Panc1 (cell line): ENCODE measurements around the gene NXPH1. TPM values are rescaled to one million over a fixed set of nuclear protein-coding genes. Genes with fewer than 3 reads are reported as not detected.

ENCODE experiments used
- ATAC-seq: fragments of 200-7000 bp; cut with Tn5 transposase; 2 replicates; pipeline ENCODE4 v1.9.1; 2020; ENCODE audit warnings: mild to moderate bottlenecking, moderate library complexity
- BruUV-seq: library from RNA; stranded (reverse); fragments of 400-500 nt; replicated peaks from 2 replicates; lab custom pipeline; 2021; lab: Mats Ljungman, UMichigan
- CTCF ChIA-PET: fragments of 300-600 bp; sonication (Branson Sonifier 250); formaldehyde crosslinking; loops from one replicate; lab custom pipeline; 2022; ENCODE audit warnings: antibody characterized with exemption; lab: Charles Lee
- POLR2A ChIA-PET: fragments of 300-600 bp; sonication (Branson Sonifier 250); formaldehyde crosslinking; loops from one replicate; lab custom pipeline; 2022; ENCODE audit warnings: antibody characterized with exemption; lab: Charles Lee
- DNase-seq: peaks from one replicate; pipeline ENCODE4 v3.0.0-alpha.2; 2010; ENCODE audit warnings: low read depth, low spot score
- H3K27ac ChIP-seq: 2 replicates; pipeline ENCODE4 v1.5.1; 2011; ENCODE audit warnings: mild to moderate bottlenecking, low read length, inconsistent platforms
- H3K27me3 ChIP-seq: fragments of 200-500 bp; sonication (Bioruptor generic); 2 replicates; pipeline ENCODE4 v1.6.0; 2014; ENCODE audit warnings: low read length, inconsistent platforms; ENCODE audit not compliant: control insufficient read depth, insufficient read depth
- H3K36me3 ChIP-seq: fragments of 200-500 bp; sonication (Bioruptor generic); 2 replicates; pipeline ENCODE4 v1.5.1; 2014; ENCODE audit warnings: inconsistent platforms, mild to moderate bottlenecking, low read length, moderate library complexity; ENCODE audit not compliant: control insufficient read depth, insufficient read depth
- H3K4me1 ChIP-seq: 2 replicates; pipeline ENCODE4 v1.5.1; 2011; ENCODE audit warnings: inconsistent platforms, mild to moderate bottlenecking, low read length, moderate library complexity; ENCODE audit not compliant: control insufficient read depth, insufficient read depth
- H3K4me3 ChIP-seq, 2 experiments: 2 replicates each; pipeline ENCODE4 v1.5.1; 2011 to 2012; ENCODE audit warnings: low read depth in 2 of 2, low read length in 2 of 2, mild to moderate bottlenecking in 2 of 2, inconsistent platforms in 1 of 2, moderate library complexity in 1 of 2
- H3K9me3 ChIP-seq: fragments of 200-500 bp; sonication (Bioruptor generic); 2 replicates; pipeline ENCODE4 v1.5.1; 2014; ENCODE audit warnings: low read depth, mild to moderate bottlenecking, inconsistent platforms, low read length, moderate library complexity; ENCODE audit not compliant: control insufficient read depth, insufficient read depth
- POLR2AphosphoS5 ChIP-seq: IDR thresholded peaks from 2 replicates; pipeline ENCODE4 v1.6.1; 2012; ENCODE audit warnings: mild to moderate bottlenecking, low read depth, low read length, moderate library complexity
- SIN3A ChIP-seq: IDR thresholded peaks from 2 replicates; pipeline ENCODE4 v1.6.1; 2012; ENCODE audit warnings: low read depth, mild to moderate bottlenecking, low read length, moderate library complexity, borderline replicate concordance; ENCODE audit not compliant: insufficient read depth
- TCF7L2 ChIP-seq: IDR thresholded peaks from 2 replicates; pipeline ENCODE4 v1.6.1; 2011; ENCODE audit warnings: mild to moderate bottlenecking, low read depth, low read length, inconsistent platforms
- in situ Hi-C: cut with HindIII; loops from 2 replicates; pipeline ENCODE4 v1.10.0; 2016; ENCODE audit warnings: low sequenced_read_pairs, low pct_unique_long_range_greater_than_20kb
- intact Hi-C: fragments of 100-400 bp; cut with micrococcal nuclease; formaldehyde crosslinking; loops from one replicate; pipeline ENCODE4 v1.10.0; 2022; ENCODE audit not compliant: unreplicated experiment
- total RNA-seq: library from RNA; stranded (reverse); gene quantifications from one replicate; pipeline ENCODE4 v1.2.1, GENCODE V29; 2021; ENCODE audit not compliant: unreplicated experiment
- TF ChIP-seq, protein P1 (sequence below), 2 experiments: IDR thresholded peaks; 2 replicates each; pipeline ENCODE4 v1.6.1; 2011 to 2012; ENCODE audit warnings: low read depth in 2 of 2, control low read depth in 1 of 2, low read length in 1 of 2, mild to moderate bottlenecking in 1 of 2, moderate library complexity in 1 of 2; ENCODE audit not compliant: insufficient read depth in 1 of 2
- TF ChIP-seq, protein P2 (sequence below): fragments of 450-650 bp; IDR thresholded peaks from 2 replicates; pipeline ENCODE4 v1.5.1; 2017; ENCODE audit warnings: mild to moderate bottlenecking

Gene NXPH1
- total RNA-seq, 1 experiment from 2014 or later: not detected

DNA sequence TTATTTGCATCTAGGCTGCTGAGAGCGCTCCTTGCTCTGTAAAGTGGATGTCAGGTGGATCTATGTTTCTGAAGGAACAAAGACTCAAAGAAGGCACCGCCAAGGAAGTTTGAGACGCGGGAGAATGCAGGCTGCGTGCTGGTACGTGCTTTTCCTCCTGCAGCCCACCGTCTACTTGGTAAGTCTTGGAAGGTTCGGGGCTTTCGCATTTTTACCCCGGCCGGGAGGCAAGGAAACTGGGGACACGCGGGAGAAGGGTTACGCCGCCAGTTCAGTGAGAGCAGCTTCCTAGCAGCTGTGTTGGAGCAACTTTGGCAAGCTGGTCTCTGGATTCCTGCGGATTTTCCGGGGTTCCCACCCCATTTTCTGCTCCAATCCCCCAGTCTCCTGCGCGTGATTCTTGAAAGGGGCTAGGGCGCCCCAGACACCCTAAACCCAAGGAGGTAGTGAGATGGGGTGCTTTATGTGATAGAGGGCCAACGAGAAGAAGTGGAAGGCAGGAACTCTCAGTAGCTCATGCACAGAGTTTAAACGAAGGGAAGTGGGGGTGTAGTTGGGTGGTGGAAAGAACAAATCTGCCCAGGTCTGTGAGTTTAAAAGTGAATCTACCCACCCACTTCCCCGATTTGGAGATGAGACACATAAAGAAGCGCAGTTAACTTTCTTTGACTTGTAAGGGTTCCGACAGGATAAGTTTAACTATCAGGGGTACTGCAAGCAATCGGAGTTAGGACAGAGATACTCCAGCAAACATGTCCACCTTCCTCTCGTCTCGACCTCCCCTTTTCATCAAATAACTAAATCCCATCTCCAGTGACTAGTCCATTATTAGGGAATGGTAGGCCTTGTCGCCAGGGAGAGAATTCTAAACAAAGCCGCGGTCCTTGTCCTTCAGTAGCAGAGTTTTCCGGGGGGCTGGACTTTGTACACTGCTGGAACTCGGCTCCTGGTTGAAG lies 2.5 kb downstream of the NXPH1 start:
- Histone ChIP-seq H3K27ac (no peak overlapping the region), H3K36me3 (no peaks in the 10 kb centered on the region; the same call in 1 of the 2 replicates), H3K4me1 (peaks cover 5% of the 10 kb centered on the region; the same call in 1 of the 2 replicates), H3K4me3 (no peak overlapping the region), H3K27me3 (peaks cover 49% of the 10 kb centered on the region), H3K9me3 (no peaks in the 10 kb centered on the region)
- ChIA-PET CTCF (interaction anchor here (0.6 kb wide), 1 partner anchor 289 kb away, joined by 3 read pairs; no protein-coding TSS in a partner anchor), POLR2A (no interaction called here)
- no TSS peak for BruUV-seq
- in situ Hi-C loops: no loop called here
- intact Hi-C loops: loop anchor here (5.0 kb wide), 1 partner anchor 656 kb away; no protein-coding TSS in a partner anchor
- TF ChIP-seq SIN3A (no peak), TCF7L2 (no peak), POLR2AphosphoS5 (no peak)
- TF ChIP-seq, protein P1, sequence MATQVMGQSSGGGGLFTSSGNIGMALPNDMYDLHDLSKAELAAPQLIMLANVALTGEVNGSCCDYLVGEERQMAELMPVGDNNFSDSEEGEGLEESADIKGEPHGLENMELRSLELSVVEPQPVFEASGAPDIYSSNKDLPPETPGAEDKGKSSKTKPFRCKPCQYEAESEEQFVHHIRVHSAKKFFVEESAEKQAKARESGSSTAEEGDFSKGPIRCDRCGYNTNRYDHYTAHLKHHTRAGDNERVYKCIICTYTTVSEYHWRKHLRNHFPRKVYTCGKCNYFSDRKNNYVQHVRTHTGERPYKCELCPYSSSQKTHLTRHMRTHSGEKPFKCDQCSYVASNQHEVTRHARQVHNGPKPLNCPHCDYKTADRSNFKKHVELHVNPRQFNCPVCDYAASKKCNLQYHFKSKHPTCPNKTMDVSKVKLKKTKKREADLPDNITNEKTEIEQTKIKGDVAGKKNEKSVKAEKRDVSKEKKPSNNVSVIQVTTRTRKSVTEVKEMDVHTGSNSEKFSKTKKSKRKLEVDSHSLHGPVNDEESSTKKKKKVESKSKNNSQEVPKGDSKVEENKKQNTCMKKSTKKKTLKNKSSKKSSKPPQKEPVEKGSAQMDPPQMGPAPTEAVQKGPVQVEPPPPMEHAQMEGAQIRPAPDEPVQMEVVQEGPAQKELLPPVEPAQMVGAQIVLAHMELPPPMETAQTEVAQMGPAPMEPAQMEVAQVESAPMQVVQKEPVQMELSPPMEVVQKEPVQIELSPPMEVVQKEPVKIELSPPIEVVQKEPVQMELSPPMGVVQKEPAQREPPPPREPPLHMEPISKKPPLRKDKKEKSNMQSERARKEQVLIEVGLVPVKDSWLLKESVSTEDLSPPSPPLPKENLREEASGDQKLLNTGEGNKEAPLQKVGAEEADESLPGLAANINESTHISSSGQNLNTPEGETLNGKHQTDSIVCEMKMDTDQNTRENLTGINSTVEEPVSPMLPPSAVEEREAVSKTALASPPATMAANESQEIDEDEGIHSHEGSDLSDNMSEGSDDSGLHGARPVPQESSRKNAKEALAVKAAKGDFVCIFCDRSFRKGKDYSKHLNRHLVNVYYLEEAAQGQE (IDR thresholded peaks at IDR 0.05; ENCODE audit: insufficient read depth in 1 of 2, low read depth in 2 of 2, low read length in 1 of 2): no peak
- TF ChIP-seq, protein P2, sequence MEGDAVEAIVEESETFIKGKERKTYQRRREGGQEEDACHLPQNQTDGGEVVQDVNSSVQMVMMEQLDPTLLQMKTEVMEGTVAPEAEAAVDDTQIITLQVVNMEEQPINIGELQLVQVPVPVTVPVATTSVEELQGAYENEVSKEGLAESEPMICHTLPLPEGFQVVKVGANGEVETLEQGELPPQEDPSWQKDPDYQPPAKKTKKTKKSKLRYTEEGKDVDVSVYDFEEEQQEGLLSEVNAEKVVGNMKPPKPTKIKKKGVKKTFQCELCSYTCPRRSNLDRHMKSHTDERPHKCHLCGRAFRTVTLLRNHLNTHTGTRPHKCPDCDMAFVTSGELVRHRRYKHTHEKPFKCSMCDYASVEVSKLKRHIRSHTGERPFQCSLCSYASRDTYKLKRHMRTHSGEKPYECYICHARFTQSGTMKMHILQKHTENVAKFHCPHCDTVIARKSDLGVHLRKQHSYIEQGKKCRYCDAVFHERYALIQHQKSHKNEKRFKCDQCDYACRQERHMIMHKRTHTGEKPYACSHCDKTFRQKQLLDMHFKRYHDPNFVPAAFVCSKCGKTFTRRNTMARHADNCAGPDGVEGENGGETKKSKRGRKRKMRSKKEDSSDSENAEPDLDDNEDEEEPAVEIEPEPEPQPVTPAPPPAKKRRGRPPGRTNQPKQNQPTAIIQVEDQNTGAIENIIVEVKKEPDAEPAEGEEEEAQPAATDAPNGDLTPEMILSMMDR: no peak
- DNase-seq: no peak
- ATAC-seq: no peak

DNA sequence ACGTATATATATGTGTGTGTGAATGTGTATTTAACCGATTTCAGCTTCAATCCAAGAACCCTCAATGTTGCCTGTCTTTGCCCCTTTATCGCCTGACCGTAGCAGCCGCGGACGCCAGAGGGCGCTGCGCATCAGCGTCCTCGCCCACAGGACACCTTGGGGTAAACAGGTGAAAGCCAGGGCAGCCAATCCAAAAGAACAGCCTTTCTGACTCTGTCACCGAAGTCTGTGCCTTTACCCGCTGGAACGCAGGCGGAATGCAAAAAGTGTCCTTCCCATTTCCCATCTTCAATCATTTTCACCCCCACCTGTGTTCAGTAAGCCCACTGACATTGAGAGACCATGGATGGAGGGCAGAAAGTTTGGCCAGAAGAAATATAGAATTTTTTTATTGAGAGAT lies 3.6 kb downstream of the NXPH1 start:
- Histone ChIP-seq H3K4me1 (peaks cover 5% of the 10 kb centered on the region; the same call in 1 of the 2 replicates), H3K27me3 (peaks cover 55% of the 10 kb centered on the region), H3K27ac (no peak overlapping the region), H3K36me3 (no peaks in the 10 kb centered on the region; the same call in 1 of the 2 replicates), H3K4me3 (no peak overlapping the region), H3K9me3 (no peaks in the 10 kb centered on the region)
- in situ Hi-C loops (no loop called here), intact Hi-C loops (loop anchor here (1.0 to 5.0 kb wide), 2 partner anchors 287 to 655 kb away; no protein-coding TSS in a partner anchor)
- BruUV-seq: no TSS peak
- TF ChIP-seq, protein P1 (IDR thresholded peaks at IDR 0.05; ENCODE audit: insufficient read depth in 1 of 2, low read depth in 2 of 2, low read length in 1 of 2): peak in 1 of 2 experiments; percentile 64; a peak in 1 of 4 replicates
- TF ChIP-seq TCF7L2 (no peak), POLR2AphosphoS5 (no peak), SIN3A (no peak)
- TF ChIP-seq, protein P2: peak; percentile 96
- ChIA-PET POLR2A (no interaction called here), CTCF (no interaction called here)
- no peak for DNase-seq
- ATAC-seq: peak; percentile 77
